ENCODE results near the gene KSR2.

The KSR2 gene

GRCh38 chr12:117671734-117672133 lies 297.1 kb downstream of the KSR2 start:
- POLR2A ChIA-PET (ENCODE audit: low non-redundant PET), result no interaction called here
- H3K27ac ChIP-seq, result no peak overlapping the region
- CTCF ChIA-PET, result interaction anchor here (0.6 to 0.7 kb wide), 2 partner anchors 33 to 442 kb away, joined by 3 read pairs; no protein-coding TSS in a partner anchor
- peak; percentile 23; the same call in 1 of the 2 replicates for TF ChIP-seq CTCF (conservative IDR thresholded peaks at IDR 0.05; ENCODE audit: low read depth)
- DNase-seq (ENCODE audit: low spot score), result peak; percentile 29

GRCh38 chr12:117664169-117664568 lies 304.6 kb downstream of the KSR2 start:
- no peak for DNase-seq (ENCODE audit: low spot score)
- ChIA-PET POLR2A (ENCODE audit: low non-redundant PET) (no interaction called here), CTCF (no interaction called here)
- no peak for TF ChIP-seq CTCF (conservative IDR thresholded peaks at IDR 0.05; ENCODE audit: low read depth)
- H3K27ac ChIP-seq, result no peak overlapping the region

- ChIA-PET POLR2A (ENCODE audit: low non-redundant PET) (no interaction called here), CTCF (interaction anchor here (0.6 kb wide), 1 partner anchor 381 kb away, joined by 3 read pairs; no protein-coding TSS in a partner anchor)
- no peak for DNase-seq (ENCODE audit: low spot score)
Observed at GRCh38 chr12:117662620-117663395, 306.0 kb downstream of the KSR2 start.

GRCh38 chr12:117662220-117662619 lies 306.6 kb downstream of the KSR2 start:
- H3K27ac ChIP-seq, result no peak overlapping the region
- POLR2A ChIA-PET (ENCODE audit: low non-redundant PET), result no interaction called here
- no peak for DNase-seq (ENCODE audit: low spot score)
- CTCF ChIA-PET, result interaction anchor here (0.6 kb wide), 1 partner anchor 381 kb away, joined by 3 read pairs; no protein-coding TSS in a partner anchor
- no peak for TF ChIP-seq CTCF (conservative IDR thresholded peaks at IDR 0.05; ENCODE audit: low read depth)

More at GRCh38 chr12:117662620-117663395, 306.0 kb downstream of the KSR2 start:
- H3K27ac ChIP-seq, result no peak overlapping the region
- TF ChIP-seq CTCF (conservative IDR thresholded peaks at IDR 0.05; ENCODE audit: low read depth), result no peak

GRCh38 chr12:117661471-117661870 lies 307.3 kb downstream of the KSR2 start:
- ChIA-PET POLR2A (ENCODE audit: low non-redundant PET) (no interaction called here), CTCF (interaction anchor here (0.6 kb wide), 3 partner anchors 28 to 482 kb away, joined by 3 read pairs; no protein-coding TSS in a partner anchor)
- TF ChIP-seq CTCF (conservative IDR thresholded peaks at IDR 0.05; ENCODE audit: low read depth), result no peak
- no peak for DNase-seq (ENCODE audit: low spot score)
- H3K27ac ChIP-seq, result no peak overlapping the region

GRCh38 chr12:117660896-117661295 lies 307.9 kb downstream of the KSR2 start:
- CTCF ChIA-PET, result interaction anchor here (0.6 kb wide), 2 partner anchors 29 to 482 kb away, joined by 3 read pairs; no protein-coding TSS in a partner anchor
- POLR2A ChIA-PET (ENCODE audit: low non-redundant PET), result no interaction called here
- no peak overlapping the region for H3K27ac ChIP-seq
- TF ChIP-seq CTCF (conservative IDR thresholded peaks at IDR 0.05; ENCODE audit: low read depth), result no peak
- no peak for DNase-seq (ENCODE audit: low spot score)

All from RWPE1 (cell line).